ENCODE measurements around the gene ZFP91.

GRCh38 chr11:58531865-58532341, 47.0 kb upstream of the ZFP91 start:
- TF ChIP-seq CTCF (IDR thresholded peaks at IDR 0.05; ENCODE audit: poor library complexity, severe bottlenecking) (no peak), EZH2 (IDR thresholded peaks at IDR 0.05; ENCODE audit: borderline replicate concordance, insufficient read depth, low read length, poor library complexity, severe bottlenecking) (no peak), REST (IDR thresholded peaks at IDR 0.05; ENCODE audit: borderline replicate concordance) (no peak), TAF1 (IDR thresholded peaks at IDR 0.05; ENCODE audit: low read depth) (no peak), EP300 (conservative IDR thresholded peaks at IDR 0.05; ENCODE audit: poor library complexity, severe bottlenecking) (no peak), POLR2AphosphoS5 (IDR thresholded peaks at IDR 0.05) (no peak), RAD21 (conservative IDR thresholded peaks at IDR 0.05) (no peak), SMC3 (conservative IDR thresholded peaks at IDR 0.05; ENCODE audit: poor library complexity) (no peak), MXI1 (conservative IDR thresholded peaks at IDR 0.05; ENCODE audit: poor library complexity, severe bottlenecking) (no peak)

Data from neural cell (in vitro differentiated cells).